H1 (cell line): ENCODE data around the gene PHLDB3. TPM values are rescaled to one million over a fixed set of nuclear protein-coding genes. Genes with fewer than 3 reads are reported as not detected.

Source experiments
- CTCF ChIA-PET: fragments of 300-600 bp; sonication (Branson Sonifier 250); formaldehyde crosslinking; loops from one replicate; lab custom pipeline; 2021; ENCODE audit not compliant: partially characterized antibody; lab: Charles Lee
- POLR2A ChIA-PET: fragments of 300-600 bp; sonication (Branson Sonifier 250); formaldehyde crosslinking; loops from one replicate; lab custom pipeline; 2021; ENCODE audit warnings: inconsistent platforms; ENCODE audit not compliant: partially characterized antibody; lab: Charles Lee
- DNase-seq, 2 experiments: peaks; one replicate each; pipeline versions ENCODE4 v3.0.0 to v3.0.0-alpha.2; 2010 to 2022; ENCODE audit warnings: low spot score in 2 of 2, low read depth in 1 of 2, mixed read lengths in 1 of 2
- FAIRE-seq: peaks from 2 replicates; lab custom pipeline; 2011; peaks lifted over from hg19 to GRCh38; lab: Jason Lieb, UNC
- H2AFZ ChIP-seq: 2 replicates; pipeline ENCODE4 v1.8.1; 2012; ENCODE audit warnings: low read length, inconsistent platforms
- H2AK5ac ChIP-seq: 2 replicates; pipeline ENCODE4 v1.6.1; 2013; ENCODE audit warnings: low read depth, low read length
- H2BK120ac ChIP-seq: replicated peaks from 2 replicates; pipeline ENCODE3; 2013; ENCODE audit warnings: low read depth, low read length, inconsistent platforms
- H2BK12ac ChIP-seq: 2 replicates; pipeline ENCODE4 v1.6.1; 2013; ENCODE audit warnings: low read depth, low read length
- H2BK15ac ChIP-seq: 2 replicates; pipeline ENCODE4 v1.6.1; 2013; ENCODE audit warnings: low read length
- H2BK20ac ChIP-seq: 2 replicates; pipeline ENCODE4 v1.6.1; 2013; ENCODE audit warnings: low read length
- H2BK5ac ChIP-seq: 2 replicates; pipeline ENCODE4 v1.6.1; 2013; ENCODE audit warnings: low read depth, low read length
- H3K14ac ChIP-seq: 2 replicates; pipeline ENCODE4 v1.6.1; 2013; ENCODE audit warnings: inconsistent platforms; ENCODE audit not compliant: insufficient read length
- H3K18ac ChIP-seq: 2 replicates; pipeline ENCODE4 v1.6.1; 2013; ENCODE audit warnings: low read length; ENCODE audit errors: extremely low read depth
- H3K23ac ChIP-seq: 2 replicates; pipeline ENCODE4 v1.6.1; 2013; ENCODE audit warnings: inconsistent platforms; ENCODE audit not compliant: insufficient read length
- H3K23me2 ChIP-seq: 2 replicates; pipeline ENCODE4 v1.6.1; 2013; ENCODE audit warnings: low read depth, low read length
- H3K27ac ChIP-seq: 2 replicates; pipeline ENCODE4 v1.6.1; 2011; ENCODE audit warnings: low read depth, low read length, inconsistent platforms
- H3K27me3 ChIP-seq, 4 experiments: replicated peaks in 1 of 4; 1 replicate in 1 of 4; 2 replicates in 3 of 4; pipeline versions ENCODE4 v1.6.1 to v1.8.1; 2011 to 2013; ENCODE audit warnings: low read length in 3 of 4, mild to moderate bottlenecking in 3 of 4, inconsistent platforms in 2 of 4, mixed read lengths in 2 of 4, moderate library complexity in 1 of 4; ENCODE audit not compliant: control insufficient read depth in 3 of 4, insufficient read depth in 3 of 4; ENCODE audit errors: extremely low read depth in 1 of 4
- H3K36me3 ChIP-seq, 4 experiments: 2 replicates each; pipeline versions ENCODE4 v1.6.1 to v1.8.1; 2011 to 2013; ENCODE audit warnings: mild to moderate bottlenecking in 4 of 4, low read length in 3 of 4, moderate library complexity in 2 of 4, control low read depth in 1 of 4, inconsistent platforms in 1 of 4; ENCODE audit not compliant: insufficient read depth in 4 of 4, control insufficient read depth in 2 of 4
- H3K4ac ChIP-seq: replicated peaks from 2 replicates; pipeline ENCODE3; 2013; ENCODE audit warnings: low read length, low read depth, mixed read lengths, inconsistent platforms; ENCODE audit not compliant: insufficient read length
- H3K4me1 ChIP-seq, 4 experiments: replicated peaks in 1 of 4; 1 replicate in 1 of 4; 2 replicates in 3 of 4; pipeline versions ENCODE4 v1.6.1 to v1.8.1; 2011 to 2013; ENCODE audit warnings: low read length in 3 of 4, inconsistent platforms in 2 of 4, mixed read lengths in 1 of 4; ENCODE audit not compliant: insufficient read depth in 4 of 4, control insufficient read depth in 3 of 4
- H3K4me2 ChIP-seq, 2 experiments: 2 replicates each; pipeline versions ENCODE4 v1.6.1 to v1.8.1; 2011 to 2013; ENCODE audit warnings: low read depth in 2 of 2, low read length in 2 of 2, control low read depth in 1 of 2, inconsistent platforms in 1 of 2, mild to moderate bottlenecking in 1 of 2; ENCODE audit not compliant: insufficient read depth in 1 of 2
- H3K4me3 ChIP-seq, 4 experiments: fragments of 200-600, 300-600 bp in 1 of 4; sonication (generic), shearing (Covaris generic), sonication (Bioruptor Twin) in 1 of 4; 2 replicates each; pipeline versions ENCODE4 v1.5.1 to v1.8.1; 2011 to 2016; ENCODE audit warnings: low read length in 4 of 4, low read depth in 3 of 4, control low read depth in 2 of 4, inconsistent platforms in 2 of 4, mild to moderate bottlenecking in 2 of 4, mixed read lengths in 1 of 4, moderate library complexity in 1 of 4; ENCODE audit not compliant: insufficient read depth in 2 of 4; ENCODE audit errors: extremely low read depth in 1 of 4
- H3K56ac ChIP-seq: replicated peaks from 2 replicates; pipeline ENCODE3; 2013; ENCODE audit warnings: low read depth, mild to moderate bottlenecking, mixed read lengths, low read length, inconsistent platforms; ENCODE audit not compliant: insufficient read length
- H3K79me1 ChIP-seq: 2 replicates; pipeline ENCODE4 v1.6.1; 2013; ENCODE audit warnings: low read depth, low read length, control low read depth
- H3K79me2 ChIP-seq, 2 experiments: 2 replicates each; pipeline versions ENCODE4 v1.6.1 to v1.8.1; 2012 to 2013; ENCODE audit warnings: low read length in 2 of 2, mild to moderate bottlenecking in 2 of 2, inconsistent platforms in 1 of 2; ENCODE audit not compliant: insufficient read depth in 2 of 2, control insufficient read depth in 1 of 2
- H3K9ac ChIP-seq, 4 experiments: replicated peaks in 1 of 4; 1 replicate in 1 of 4; 2 replicates in 3 of 4; pipeline versions ENCODE4 v1.6.1 to v1.8.1; 2011 to 2013; ENCODE audit warnings: low read depth in 3 of 4, low read length in 3 of 4, control low read depth in 2 of 4, mild to moderate bottlenecking in 2 of 4, moderate library complexity in 2 of 4, inconsistent platforms in 1 of 4; ENCODE audit errors: extremely low read depth in 1 of 4
- H3K9me3 ChIP-seq, 2 experiments: 2 replicates each; pipeline versions ENCODE4 v1.6.1 to v1.8.1; 2012 to 2013; ENCODE audit warnings: mild to moderate bottlenecking in 2 of 2, moderate library complexity in 2 of 2, control low read depth in 1 of 2, inconsistent platforms in 1 of 2, low read depth in 1 of 2, low read length in 1 of 2, mixed read lengths in 1 of 2; ENCODE audit not compliant: insufficient read depth in 2 of 2
- H4K20me1 ChIP-seq, 2 experiments: replicated peaks in 1 of 2; 2 replicates each; pipeline versions ENCODE3 to v1.8.1; 2011 to 2013; ENCODE audit warnings: inconsistent platforms in 2 of 2, low read length in 2 of 2, mild to moderate bottlenecking in 1 of 2; ENCODE audit not compliant: insufficient read depth in 2 of 2, control insufficient read depth in 1 of 2
- H4K5ac ChIP-seq: 2 replicates; pipeline ENCODE4 v1.6.1; 2013; ENCODE audit warnings: low read length, low read depth, mixed read lengths, inconsistent platforms; ENCODE audit not compliant: insufficient read length
- H4K8ac ChIP-seq: 2 replicates; pipeline ENCODE4 v1.8.0; 2013; ENCODE audit warnings: mild to moderate bottlenecking, moderate library complexity, low read length, inconsistent platforms; ENCODE audit not compliant: insufficient read depth; ENCODE audit errors: extremely low read depth
- H4K91ac ChIP-seq: replicated peaks from 2 replicates; pipeline ENCODE3; 2013; ENCODE audit warnings: low read length, mixed read lengths, inconsistent platforms; ENCODE audit not compliant: insufficient read length
- FOSL1 ChIP-seq: IDR thresholded peaks from 2 replicates; pipeline ENCODE4 v1.6.1; 2011; ENCODE audit warnings: mild to moderate bottlenecking, low read depth, low read length, moderate library complexity; ENCODE audit not compliant: insufficient read depth
- NRF1 ChIP-seq: IDR thresholded peaks from 2 replicates; pipeline ENCODE4 v1.6.1; 2011; ENCODE audit warnings: mild to moderate bottlenecking, low read depth, low read length, improper control_type of control experiment
- RAD21 ChIP-seq, 2 experiments: IDR thresholded peaks in 1 of 2; conservative IDR thresholded peaks in 1 of 2; 2 replicates each; pipeline ENCODE4 v1.6.1; 2011; ENCODE audit warnings: low read depth in 2 of 2, low read length in 2 of 2, improper control_type of control experiment in 1 of 2, inconsistent platforms in 1 of 2, mild to moderate bottlenecking in 1 of 2, moderate library complexity in 1 of 2
- SP4 ChIP-seq: IDR thresholded peaks from 2 replicates; pipeline ENCODE4 v1.6.1; 2012; ENCODE audit warnings: low read length, inconsistent platforms
- TCF12 ChIP-seq: IDR thresholded peaks from 2 replicates; pipeline ENCODE4 v1.6.1; 2011; ENCODE audit warnings: low read depth, mild to moderate bottlenecking, low read length
- WGBS, 2 experiments: shearing (Covaris generic) in 1 of 2; methylation state at CpG; one replicate each; pipeline versions ENCODE4 v1.1.6 to v1.1.7; 2013 to 2015; ENCODE audit warnings: low lambda C conversion rate in 2 of 2, mixed read lengths in 2 of 2, inconsistent platforms in 1 of 2, low coverage in 1 of 2, missing lambda C conversion rate in 1 of 2; ENCODE audit not compliant: insufficient replicate concordance in 2 of 2, insufficient coverage in 1 of 2, insufficient read length in 1 of 2; ENCODE audit errors: extremely low coverage in 1 of 2, missing lambda C conversion rate in 1 of 2; 5-methylcytosine and 5-hydroxymethylcytosine counted together
- polyA plus RNA-seq, 7 experiments: library from polyadenylated mRNA; depleted of rRNA in 3 of 7; stranded (reverse) in 5 of 7; unstranded in 2 of 7; fragments of >200 nt in 5 of 7; fragments of 200-250 nt in 2 of 7; gene quantifications; 1 replicate in 5 of 7; 2 replicates in 1 of 7; 4 replicates in 1 of 7; pipeline versions ENCODE4 v1.2.1 to v1.2.3, GENCODE V29; 2011 to 2013; ENCODE audit warnings: missing spikeins in 2 of 7, mixed read lengths in 2 of 7
- total RNA-seq: library from RNA; stranded (reverse); fragmentation: NEBNext Ultra II Directional; extraction: Animal tissue kit (Norgen Biotek cat#: 25700); gene quantifications from 2 replicates; pipeline ENCODE4 v1.2.1, GENCODE V29; 2021

Gene PHLDB3
- total and polyA plus RNA-seq, 2 of the 8 experiments (the other 6 are each of a cell fraction or from before 2014, with no cell fraction given) = 4.0 to 8.5 TPM

DNA sequence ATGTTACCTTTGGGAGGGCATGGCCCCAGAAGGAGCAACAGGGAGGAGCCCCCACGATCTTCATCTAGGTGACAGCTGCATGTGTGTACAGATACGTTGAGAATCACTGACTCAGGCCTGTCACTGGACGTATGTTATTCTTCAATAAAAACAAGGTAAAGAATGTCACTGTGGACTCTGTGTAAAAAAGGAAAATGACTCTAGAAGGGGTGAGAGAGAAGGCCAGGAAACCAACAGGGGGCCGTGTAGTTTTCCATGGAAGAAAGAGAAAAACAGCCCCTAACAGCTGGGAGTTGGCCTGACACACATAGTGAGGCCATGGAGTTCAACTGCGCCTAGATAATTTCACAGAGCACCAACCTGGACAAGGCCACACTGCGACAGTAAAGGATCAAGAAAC lies 37.3 kb downstream of the PHLDB3 start:
- H2BK15ac ChIP-seq = no peak overlapping the region
- 79% methylated on average over 6 of the region's 6 CpGs; no CpG with 5 or more reads in 1 of the 2 experiments for WGBS, 2 experiments
- H2AK5ac ChIP-seq = no peak overlapping the region
- H3K4ac ChIP-seq = no peak overlapping the region
- ChIA-PET CTCF (interaction anchor here (0.6 to 0.7 kb wide), 2 partner anchors 19 to 42 kb away, joined by 3 to 4 read pairs; no protein-coding TSS in a partner anchor), POLR2A (interaction anchor here (0.9 kb wide), 1 partner anchor 64 kb away, joined by 3 read pairs; no protein-coding TSS in a partner anchor)
- H3K27ac ChIP-seq = no peak overlapping the region
- TF ChIP-seq FOSL1 (no peak), NRF1 (no peak), RAD21 (IDR thresholded peaks at IDR 0.05 in 1 of 2, conservative IDR thresholded peaks at IDR 0.05 in 1 of 2; ENCODE audit: low read depth in 2 of 2, low read length in 2 of 2) (no peak), SP4 (no peak), TCF12 (no peak)
- H3K27me3 ChIP-seq = peaks cover 0 to 19% (median 14%) of the 10 kb centered on the region in 4 experiments; a peak in 6 of 7 replicates
- no peak overlapping the region for H2BK12ac ChIP-seq
- peaks cover 13% of the 10 kb centered on the region for H3K23me2 ChIP-seq
- H2BK20ac ChIP-seq = no peak overlapping the region
- no peaks in the 10 kb centered on the region for H3K36me3 ChIP-seq
- no peak overlapping the region for H4K8ac ChIP-seq
- H2BK5ac ChIP-seq = no peak overlapping the region
- H2AFZ ChIP-seq = no peak overlapping the region
- no peak overlapping the region for H3K23ac ChIP-seq
- H3K4me1 ChIP-seq = peaks cover 0 to 8% (median 3%) of the 10 kb centered on the region in 4 experiments; a peak in 4 of 7 replicates
- no peak for DNase-seq
- FAIRE-seq = no peak
- H3K18ac ChIP-seq = no peak overlapping the region
- no peak overlapping the region for H4K5ac ChIP-seq
- H3K4me2 ChIP-seq = no peak overlapping the region
- H2BK120ac ChIP-seq = no peak overlapping the region
- H3K56ac ChIP-seq = no peak overlapping the region
- no peak overlapping the region for H4K91ac ChIP-seq
- H3K14ac ChIP-seq = no peak overlapping the region
- H4K20me1 ChIP-seq = no peaks in the 10 kb centered on the region
- no peaks in the 10 kb centered on the region for H3K9me3 ChIP-seq
- H3K9ac ChIP-seq = no peak overlapping the region
- no peaks in the 10 kb centered on the region for H3K79me2 ChIP-seq
- H3K79me1 ChIP-seq = no peaks in the 10 kb centered on the region
- H3K4me3 ChIP-seq = no peak overlapping the region
